Raji (cell line): Measurements from ENCODE around the gene MS4A10.

Source experiments
- POLR2A ChIP-seq: IDR thresholded peaks from 2 replicates; pipeline ENCODE4 v1.6.1; 2011; ENCODE audit warnings: low read depth, low read length, control low read depth; ENCODE audit not compliant: insufficient read depth

The MS4A10 gene

GRCh38 chr11:60847896-60848295, 62.8 kb downstream of the MS4A10 start:
- TF ChIP-seq POLR2A = no peak

DNA sequence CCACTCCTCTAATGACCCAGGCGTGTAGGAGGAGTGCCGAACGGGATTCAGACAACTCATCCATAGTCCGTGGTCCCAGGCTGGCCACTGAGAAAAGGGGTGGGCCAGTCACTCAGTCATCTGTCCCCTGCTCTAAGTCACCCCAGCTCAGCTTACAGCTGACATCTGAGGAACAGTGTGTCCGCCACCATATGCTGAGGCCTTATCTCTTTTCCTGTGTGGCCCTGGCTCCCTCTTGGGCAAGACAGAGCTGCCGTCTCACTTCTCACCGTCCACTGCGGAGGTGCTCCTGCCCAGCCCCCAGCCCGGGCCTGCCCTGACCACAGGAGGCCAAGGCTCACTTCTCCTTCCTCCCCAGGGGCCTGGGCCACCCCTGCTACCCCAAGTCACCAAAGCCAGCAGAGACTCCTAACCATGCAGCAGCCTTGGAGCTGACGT, 63.6 kb downstream of the MS4A10 start:
- TF ChIP-seq POLR2A = no peak

DNA sequence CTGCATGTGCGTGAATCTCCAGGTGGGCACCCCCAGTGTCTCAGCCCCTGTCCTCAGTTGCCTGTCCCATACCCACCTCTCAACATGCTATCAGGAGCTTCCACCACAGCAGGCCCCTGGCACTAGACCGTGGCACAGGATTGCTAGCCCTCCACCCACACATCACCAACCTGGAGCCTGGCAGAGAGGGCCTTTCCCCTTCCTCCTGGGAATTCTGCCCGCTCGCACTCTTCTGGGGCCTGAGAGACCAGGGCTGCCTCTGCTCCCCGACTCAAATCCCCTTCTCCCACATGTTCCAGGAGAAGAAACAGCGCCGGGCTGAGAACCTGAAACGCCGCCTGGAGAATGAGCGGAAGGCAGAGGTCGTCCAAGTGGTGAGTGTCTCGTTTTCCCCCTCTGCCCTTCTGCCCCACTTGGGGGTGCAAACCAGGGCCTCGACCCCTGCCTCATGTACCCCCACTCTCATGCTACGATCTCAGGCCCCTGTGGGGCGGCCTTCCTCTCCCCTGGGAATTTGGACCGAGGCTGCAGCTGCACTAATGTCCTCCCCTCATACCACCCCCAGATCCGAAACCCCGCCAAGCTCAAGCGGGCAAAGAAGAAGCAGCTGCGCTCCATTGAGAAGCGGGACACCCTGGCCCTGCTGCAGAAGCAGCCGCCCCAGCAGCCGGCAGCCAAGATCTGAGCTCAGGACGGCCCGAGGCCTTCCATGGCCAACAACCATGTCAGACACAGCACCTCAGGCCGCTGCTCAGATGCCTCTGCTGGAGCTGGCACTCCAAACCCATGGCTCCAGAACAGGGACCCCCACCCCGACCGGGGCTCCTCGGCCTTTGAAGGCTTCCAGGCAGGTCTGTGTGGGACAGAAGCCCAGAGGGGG, 64.7 kb downstream of the MS4A10 start:
- no peak for TF ChIP-seq POLR2A
